GM18909 (cell line): ENCODE data around the gene SCAANT1.

Source experiments
- ATAC-seq: cut with Tn5 transposase; IDR thresholded peaks from one replicate; pipeline ENCODE4 v1.9.1; 2021; ENCODE audit warnings: mild to moderate bottlenecking; ENCODE audit not compliant: unreplicated experiment, poor library complexity

The SCAANT1 gene

GRCh38 chr3:63905731-63906620 lies 6.2 kb downstream of the SCAANT1 start:
- no peak for ATAC-seq

- no peak for ATAC-seq
Measured at GRCh38 chr3:63900459-63900858, 11.7 kb downstream of the SCAANT1 start.

GRCh38 chr3:63900010-63900409 lies 12.2 kb downstream of the SCAANT1 start:
- no peak for ATAC-seq

- peak; percentile 65 for ATAC-seq
Measured at GRCh38 chr3:63896332-63897030, 15.7 kb downstream of the SCAANT1 start.

GRCh38 chr3:63895422-63896189 lies 16.6 kb downstream of the SCAANT1 start:
- no peak for ATAC-seq

GRCh38 chr3:63892773-63893352 lies 19.3 kb downstream of the SCAANT1 start:
- no peak for ATAC-seq

- no peak for ATAC-seq
Measured at GRCh38 chr3:63891518-63891917, 20.7 kb downstream of the SCAANT1 start.

GRCh38 chr3:63886858-63887257 lies 25.3 kb downstream of the SCAANT1 start:
- no peak for ATAC-seq

- ATAC-seq = no peak
Measured at GRCh38 chr3:63880653-63881052, 31.5 kb downstream of the SCAANT1 start.

- ATAC-seq = no peak
Measured at GRCh38 chr3:63878394-63879060, 33.7 kb downstream of the SCAANT1 start.

GRCh38 chr3:63877737-63878393 lies 34.3 kb downstream of the SCAANT1 start:
- ATAC-seq = no peak

GRCh38 chr3:63876260-63876659 lies 35.9 kb downstream of the SCAANT1 start:
- no peak for ATAC-seq

GRCh38 chr3:63875510-63875909 lies 36.7 kb downstream of the SCAANT1 start:
- ATAC-seq = no peak

- ATAC-seq = no peak
Measured at GRCh38 chr3:63874769-63875168, 37.4 kb downstream of the SCAANT1 start.

- no peak for ATAC-seq
Measured at GRCh38 chr3:63872135-63872924, 39.9 kb downstream of the SCAANT1 start.

- no peak for ATAC-seq
Measured at GRCh38 chr3:63870615-63871005, 41.6 kb downstream of the SCAANT1 start.

- no peak for ATAC-seq
Measured at GRCh38 chr3:63869940-63870614, 42.1 kb downstream of the SCAANT1 start.

- ATAC-seq = no peak
Measured at GRCh38 chr3:63867225-63867624, 45.0 kb downstream of the SCAANT1 start.
